ENCODE measurements around the gene KLHDC8A. TPM values are rescaled to one million over a fixed set of nuclear protein-coding genes. Genes with fewer than 3 reads are reported as not detected.

KLHDC8A gene
- total RNA-seq, 2 donors from 2014 or later = 0.24 TPM; not detected in 1

DNA sequence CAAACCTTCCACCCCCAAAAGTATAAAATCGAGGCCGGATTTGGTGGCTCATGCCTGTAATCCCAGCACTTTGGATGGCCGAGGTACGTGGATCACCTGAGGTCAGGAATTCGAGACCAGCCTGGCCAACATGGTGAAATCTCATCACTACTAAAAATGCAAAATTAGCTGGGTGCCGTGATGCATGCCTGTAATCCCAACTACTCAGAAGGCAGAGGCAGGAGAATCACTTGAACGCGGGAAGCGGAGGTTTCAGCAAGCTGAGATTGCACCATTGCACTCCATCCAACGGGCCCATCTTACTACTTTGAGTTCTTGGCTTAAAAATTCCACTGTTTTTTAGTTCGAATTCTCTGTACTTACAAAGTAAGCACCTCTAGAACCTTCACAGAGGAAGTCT is 11.0 kb downstream of the KLHDC8A start:
- DNase-seq (ENCODE audit: low spot score) = no peak
- Histone ChIP-seq H3K27ac (no peak overlapping the region), H3K9me3 (no peaks in the 10 kb centered on the region), H3K27me3 (peaks cover 0 to 19% of the 10 kb centered on the region in 2 donors), H3K4me1 (peaks cover 0 to 15% of the 10 kb centered on the region in 2 donors), H3K4me3 (no peak overlapping the region), H3K36me3 (no peaks in the 10 kb centered on the region)
- no peak for TF ChIP-seq CTCF (IDR thresholded peaks at IDR 0.05)

DNA sequence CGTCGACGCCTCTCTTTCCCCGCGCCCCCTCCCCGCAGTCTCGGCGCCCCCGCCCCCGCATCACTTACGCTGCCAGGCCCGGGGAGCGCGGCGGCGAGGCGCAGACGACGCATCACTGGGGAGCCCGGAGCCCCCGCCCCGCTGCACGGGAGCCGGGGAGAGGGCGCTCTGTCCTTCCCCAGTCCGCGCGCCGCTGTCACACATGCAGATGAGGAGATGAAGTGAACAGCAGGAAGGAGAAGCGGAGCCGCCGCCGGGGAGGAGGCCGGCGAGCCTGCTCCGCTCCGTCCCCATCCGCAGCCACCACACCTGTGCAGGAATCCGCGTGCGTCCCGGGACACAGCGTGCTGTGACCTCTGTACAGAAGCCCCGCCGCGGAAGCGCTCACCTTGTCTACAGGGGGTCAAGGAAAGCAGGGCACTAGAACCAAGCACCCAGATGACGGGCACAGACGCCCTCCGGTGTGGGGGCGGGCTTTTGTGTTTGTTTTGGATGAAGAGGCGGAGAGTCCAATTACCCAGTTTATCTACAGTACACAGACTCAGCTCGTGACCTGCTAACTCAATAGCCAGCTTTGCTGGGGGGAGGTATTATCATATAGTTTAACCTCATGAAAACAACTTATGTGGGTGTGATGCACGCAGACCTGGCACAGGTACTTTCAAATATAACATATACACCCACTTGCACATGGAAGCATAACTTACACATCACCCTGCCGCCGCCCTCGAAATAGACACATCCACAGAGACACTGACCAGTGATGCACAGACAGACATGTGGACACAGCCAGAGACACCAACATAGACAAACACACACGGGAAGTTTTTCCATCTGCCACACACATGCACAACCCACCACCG is 12.4 kb downstream of the KLHDC8A start:
- no peak for DNase-seq (ENCODE audit: low spot score)
- Histone ChIP-seq H3K27ac (no peak overlapping the region), H3K36me3 (no peaks in the 10 kb centered on the region), H3K4me1 (peaks cover 0 to 15% of the 10 kb centered on the region in 2 donors), H3K4me3 (peak overlapping the region; percentile 2 to 51), H3K9me3 (no peaks in the 10 kb centered on the region), H3K27me3 (peaks cover 0 to 19% of the 10 kb centered on the region in 2 donors)
- no peak for TF ChIP-seq CTCF (IDR thresholded peaks at IDR 0.05)

GRCh38 chr1:205343431-205344065 is 13.2 kb downstream of the KLHDC8A start:
- Histone ChIP-seq H3K9me3 (no peaks in the 10 kb centered on the region), H3K36me3 (no peaks in the 10 kb centered on the region), H3K4me3 (peak overlapping the region; percentile 2 to 51), H3K4me1 (peaks cover 0 to 15% of the 10 kb centered on the region in 2 donors), H3K27ac (no peak overlapping the region), H3K27me3 (peaks cover 0 to 19% of the 10 kb centered on the region in 2 donors)
- no peak for DNase-seq (ENCODE audit: low spot score)
- no peak for TF ChIP-seq CTCF (IDR thresholded peaks at IDR 0.05)

- no peak for DNase-seq (ENCODE audit: low spot score)
- Histone ChIP-seq H3K36me3 (no peaks in the 10 kb centered on the region), H3K27me3 (peaks cover 0 to 19% of the 10 kb centered on the region in 2 donors), H3K9me3 (no peaks in the 10 kb centered on the region), H3K4me1 (peaks cover 0 to 15% of the 10 kb centered on the region in 2 donors), H3K4me3 (peak overlapping the region in 1 of 2 donors; percentile 51), H3K27ac (no peak overlapping the region)
- no peak for TF ChIP-seq CTCF (IDR thresholded peaks at IDR 0.05)
Measured at GRCh38 chr1:205342986-205343385, 13.7 kb downstream of the KLHDC8A start.

DNA sequence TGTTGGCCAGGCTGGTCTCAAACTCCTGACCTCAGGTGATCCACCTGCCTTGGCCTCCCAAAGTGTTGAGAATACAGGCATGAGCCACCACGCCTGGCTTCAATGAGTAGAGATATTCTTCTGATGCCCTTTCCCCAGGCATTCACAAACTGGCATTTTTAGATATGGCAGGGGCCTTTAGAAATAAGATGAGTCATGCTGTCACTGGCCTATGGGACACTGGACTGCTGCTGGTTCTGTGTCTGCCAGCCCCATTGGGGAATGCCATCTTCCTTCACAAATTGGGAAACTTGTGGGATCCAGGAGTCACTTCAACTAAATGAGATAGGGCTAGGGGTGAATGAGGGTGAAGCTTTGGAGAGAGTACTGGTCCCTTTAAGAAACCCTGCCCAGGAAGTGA is 16.0 kb downstream of the KLHDC8A start:
- no peak for TF ChIP-seq CTCF (IDR thresholded peaks at IDR 0.05)
- no peak for DNase-seq (ENCODE audit: low spot score)
- Histone ChIP-seq H3K4me1 (peaks cover 0 to 15% of the 10 kb centered on the region in 2 donors), H3K4me3 (no peak overlapping the region), H3K36me3 (no peaks in the 10 kb centered on the region), H3K27me3 (peaks cover 0 to 19% of the 10 kb centered on the region in 2 donors), H3K27ac (no peak overlapping the region), H3K9me3 (no peaks in the 10 kb centered on the region)

Data from right atrium auricular region (tissue), 2 donors.